ENCODE results near the gene MAP4.

Gene MAP4

DNA sequence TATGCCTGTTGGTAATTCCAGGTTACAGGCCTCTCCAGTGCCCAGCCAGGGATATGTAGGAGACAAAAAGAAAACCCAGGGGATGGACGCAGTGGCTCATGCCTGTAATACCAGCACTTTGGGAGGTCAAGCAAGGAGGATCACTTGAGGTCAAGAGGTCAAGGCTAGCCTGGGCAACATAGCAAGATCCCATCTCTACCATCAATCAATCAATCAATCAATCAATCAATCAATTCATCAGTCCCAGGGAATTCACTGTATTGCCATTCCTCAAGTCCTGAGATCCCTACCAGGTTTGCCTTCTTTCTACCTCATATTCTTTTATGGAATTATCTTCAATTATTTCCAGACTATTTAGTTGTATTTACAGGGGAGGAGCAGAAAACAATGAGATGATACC is 131.0 kb downstream of the MAP4 start:
- Histone ChIP-seq H3K36me3 (ENCODE audit: control insufficient read depth, insufficient read depth, low read length) (no peaks in the 10 kb centered on the region), H3K4me1 (ENCODE audit: control insufficient read depth, insufficient read depth, low read length) (no peaks in the 10 kb centered on the region), H3K4me3 (ENCODE audit: low read length) (no peak overlapping the region), H3K9ac (ENCODE audit: low read length) (no peak overlapping the region), H3K27me3 (ENCODE audit: control insufficient read depth, insufficient read depth, low read length) (no peaks in the 10 kb centered on the region), H3K9me3 (ENCODE audit: control insufficient read depth, low read length) (no peaks in the 10 kb centered on the region)

DNA sequence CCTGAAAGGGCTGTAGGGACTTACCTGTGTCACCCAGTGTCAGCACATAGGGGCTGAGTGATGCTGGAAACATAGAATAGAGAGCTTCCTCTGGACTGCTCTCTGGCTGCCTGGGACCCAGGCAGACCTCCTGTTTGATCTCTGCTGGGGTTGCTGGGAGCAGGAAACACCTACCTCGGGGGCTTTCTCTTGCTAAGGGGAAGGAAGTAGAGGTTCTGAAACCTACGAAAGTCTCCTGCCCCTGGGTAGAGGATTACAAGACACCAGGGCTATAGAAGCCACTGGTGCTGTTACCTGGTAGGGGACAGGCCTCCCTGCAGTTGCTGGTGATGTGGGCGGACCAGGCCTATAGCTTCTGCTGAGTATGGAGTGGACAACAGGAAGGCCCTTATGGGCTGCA is 131.6 kb downstream of the MAP4 start:
- H3K27me3 ChIP-seq (ENCODE audit: control insufficient read depth, insufficient read depth, low read length), result no peaks in the 10 kb centered on the region
- H3K4me3 ChIP-seq (ENCODE audit: low read length), result no peak overlapping the region
- H3K4me1 ChIP-seq (ENCODE audit: control insufficient read depth, insufficient read depth, low read length), result no peaks in the 10 kb centered on the region
- no peaks in the 10 kb centered on the region for H3K36me3 ChIP-seq (ENCODE audit: control insufficient read depth, insufficient read depth, low read length)
- H3K9ac ChIP-seq (ENCODE audit: low read length), result no peak overlapping the region
- no peaks in the 10 kb centered on the region for H3K9me3 ChIP-seq (ENCODE audit: control insufficient read depth, low read length)

GRCh38 chr3:47882338-47882737 is 133.9 kb downstream of the MAP4 start:
- H3K27me3 ChIP-seq (ENCODE audit: control insufficient read depth, insufficient read depth, low read length), result no peaks in the 10 kb centered on the region
- H3K36me3 ChIP-seq (ENCODE audit: control insufficient read depth, insufficient read depth, low read length), result no peaks in the 10 kb centered on the region
- H3K9me3 ChIP-seq (ENCODE audit: control insufficient read depth, low read length), result no peaks in the 10 kb centered on the region
- H3K4me1 ChIP-seq (ENCODE audit: control insufficient read depth, insufficient read depth, low read length), result no peaks in the 10 kb centered on the region
- no peak overlapping the region for H3K9ac ChIP-seq (ENCODE audit: low read length)
- H3K4me3 ChIP-seq (ENCODE audit: low read length), result no peak overlapping the region

GRCh38 chr3:47877719-47878118 is 138.5 kb downstream of the MAP4 start:
- H3K36me3 ChIP-seq (ENCODE audit: control insufficient read depth, insufficient read depth, low read length), result no peaks in the 10 kb centered on the region
- peaks cover 5% of the 10 kb centered on the region for H3K4me1 ChIP-seq (ENCODE audit: control insufficient read depth, insufficient read depth, low read length)

GRCh38 chr3:47877290-47877689 is 138.9 kb downstream of the MAP4 start:
- peaks cover 5% of the 10 kb centered on the region for H3K4me1 ChIP-seq (ENCODE audit: control insufficient read depth, insufficient read depth, low read length)
- no peaks in the 10 kb centered on the region for H3K36me3 ChIP-seq (ENCODE audit: control insufficient read depth, insufficient read depth, low read length)

More at GRCh38 chr3:47877719-47878118, 138.5 kb downstream of the MAP4 start:
- Histone ChIP-seq H3K4me3 (ENCODE audit: low read length) (no peak overlapping the region), H3K9ac (ENCODE audit: low read length) (no peak overlapping the region), H3K9me3 (ENCODE audit: control insufficient read depth, low read length) (no peaks in the 10 kb centered on the region), H3K27me3 (ENCODE audit: control insufficient read depth, insufficient read depth, low read length) (no peaks in the 10 kb centered on the region)

GRCh38 chr3:47874913-47875312 is 141.3 kb downstream of the MAP4 start:
- H3K4me1 ChIP-seq (ENCODE audit: control insufficient read depth, insufficient read depth, low read length), result peaks cover 21% of the 10 kb centered on the region
- H3K27me3 ChIP-seq (ENCODE audit: control insufficient read depth, insufficient read depth, low read length), result no peaks in the 10 kb centered on the region
- H3K9ac ChIP-seq (ENCODE audit: low read length), result no peak overlapping the region
- no peak overlapping the region for H3K4me3 ChIP-seq (ENCODE audit: low read length)
- peaks cover 13% of the 10 kb centered on the region for H3K36me3 ChIP-seq (ENCODE audit: control insufficient read depth, insufficient read depth, low read length)
- no peaks in the 10 kb centered on the region for H3K9me3 ChIP-seq (ENCODE audit: control insufficient read depth, low read length)

More at GRCh38 chr3:47877290-47877689, 138.9 kb downstream of the MAP4 start:
- no peaks in the 10 kb centered on the region for H3K27me3 ChIP-seq (ENCODE audit: control insufficient read depth, insufficient read depth, low read length)
- no peak overlapping the region for H3K9ac ChIP-seq (ENCODE audit: low read length)
- H3K4me3 ChIP-seq (ENCODE audit: low read length), result no peak overlapping the region
- no peaks in the 10 kb centered on the region for H3K9me3 ChIP-seq (ENCODE audit: control insufficient read depth, low read length)

DNA sequence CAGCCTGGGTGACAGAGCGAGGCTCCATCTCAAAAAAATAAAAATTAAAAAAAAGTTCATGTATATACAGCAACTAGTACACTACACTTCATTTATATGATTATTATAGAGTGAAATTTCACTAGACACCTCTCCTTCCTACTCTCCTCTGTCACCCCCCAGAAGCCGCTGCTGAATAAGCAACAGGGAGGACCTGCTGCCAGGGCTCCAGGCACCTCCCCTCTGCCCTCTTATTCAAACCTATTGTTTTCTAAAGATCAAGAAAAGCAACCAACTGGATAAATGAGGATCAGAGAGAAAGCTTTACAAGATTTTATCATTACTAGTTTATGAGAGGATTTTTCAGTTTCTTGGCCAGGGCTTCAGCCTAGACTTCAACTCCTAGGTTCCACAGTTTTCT is 141.8 kb downstream of the MAP4 start:
- no peaks in the 10 kb centered on the region for H3K27me3 ChIP-seq (ENCODE audit: control insufficient read depth, insufficient read depth, low read length)
- peaks cover 21% of the 10 kb centered on the region for H3K4me1 ChIP-seq (ENCODE audit: control insufficient read depth, insufficient read depth, low read length)
- H3K4me3 ChIP-seq (ENCODE audit: low read length), result no peak overlapping the region
- H3K9ac ChIP-seq (ENCODE audit: low read length), result no peak overlapping the region
- no peaks in the 10 kb centered on the region for H3K9me3 ChIP-seq (ENCODE audit: control insufficient read depth, low read length)
- peaks cover 18% of the 10 kb centered on the region for H3K36me3 ChIP-seq (ENCODE audit: control insufficient read depth, insufficient read depth, low read length)

DNA sequence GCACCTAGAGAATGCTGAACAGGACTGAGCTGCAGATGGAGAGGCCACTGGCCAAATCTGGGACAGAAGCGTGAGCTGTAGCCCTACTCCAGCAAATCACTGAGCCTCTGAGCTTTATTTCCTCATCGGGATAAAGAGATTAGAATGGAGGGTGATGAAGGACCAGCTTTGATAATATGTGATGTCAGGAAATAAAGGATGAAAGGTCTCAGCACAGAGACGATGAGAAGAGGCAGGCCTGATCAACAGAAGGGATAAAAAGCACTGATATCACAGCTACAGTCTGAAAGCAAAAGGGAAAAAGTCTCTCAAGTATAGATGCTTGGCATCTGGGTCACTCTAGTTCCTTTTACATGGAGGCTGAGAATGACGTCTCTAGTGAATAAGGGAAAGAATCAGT is 143.3 kb downstream of the MAP4 start:
- no peak overlapping the region for H3K9ac ChIP-seq (ENCODE audit: low read length)
- H3K4me1 ChIP-seq (ENCODE audit: control insufficient read depth, insufficient read depth, low read length), result peaks cover 21% of the 10 kb centered on the region
- H3K4me3 ChIP-seq (ENCODE audit: low read length), result no peak overlapping the region
- H3K27me3 ChIP-seq (ENCODE audit: control insufficient read depth, insufficient read depth, low read length), result no peaks in the 10 kb centered on the region
- no peaks in the 10 kb centered on the region for H3K9me3 ChIP-seq (ENCODE audit: control insufficient read depth, low read length)
- H3K36me3 ChIP-seq (ENCODE audit: control insufficient read depth, insufficient read depth, low read length), result peaks cover 26% of the 10 kb centered on the region

DNA sequence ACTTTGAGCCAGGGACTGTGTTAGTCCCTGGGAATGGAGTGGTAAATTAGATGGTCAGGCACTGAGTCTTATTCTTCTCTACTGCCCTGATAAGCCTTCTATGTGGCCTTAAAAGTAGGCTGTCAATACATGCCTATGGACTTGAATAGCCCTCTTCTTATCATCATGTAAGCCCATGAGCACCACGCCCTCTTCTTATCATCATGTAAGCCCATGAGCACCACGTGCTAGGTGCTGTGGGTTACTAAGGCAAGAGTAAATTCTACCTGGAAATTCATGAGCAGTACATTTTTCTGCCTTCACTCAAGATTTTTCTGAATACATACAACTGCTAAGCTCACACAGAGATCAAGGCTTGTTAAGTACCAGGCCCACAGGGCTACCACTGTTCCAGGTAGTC is 144.8 kb downstream of the MAP4 start:
- Histone ChIP-seq H3K27me3 (ENCODE audit: control insufficient read depth, insufficient read depth, low read length) (no peaks in the 10 kb centered on the region), H3K9ac (ENCODE audit: low read length) (no peak overlapping the region), H3K4me1 (ENCODE audit: control insufficient read depth, insufficient read depth, low read length) (peaks cover 21% of the 10 kb centered on the region), H3K9me3 (ENCODE audit: control insufficient read depth, low read length) (no peaks in the 10 kb centered on the region), H3K4me3 (ENCODE audit: low read length) (no peak overlapping the region), H3K36me3 (ENCODE audit: control insufficient read depth, insufficient read depth, low read length) (peaks cover 32% of the 10 kb centered on the region)

- Histone ChIP-seq H3K36me3 (ENCODE audit: control insufficient read depth, insufficient read depth, low read length) (peaks cover 32% of the 10 kb centered on the region), H3K27me3 (ENCODE audit: control insufficient read depth, insufficient read depth, low read length) (no peaks in the 10 kb centered on the region), H3K4me1 (ENCODE audit: control insufficient read depth, insufficient read depth, low read length) (peaks cover 21% of the 10 kb centered on the region), H3K9me3 (ENCODE audit: control insufficient read depth, low read length) (no peaks in the 10 kb centered on the region), H3K4me3 (ENCODE audit: low read length) (no peak overlapping the region), H3K9ac (ENCODE audit: low read length) (no peak overlapping the region)
These were observed 145.4 kb downstream of the MAP4 start for GRCh38 chr3:47870702-47871260.

- no peak overlapping the region for H3K9ac ChIP-seq (ENCODE audit: low read length)
- H3K36me3 ChIP-seq (ENCODE audit: control insufficient read depth, insufficient read depth, low read length), result peaks cover 32% of the 10 kb centered on the region
- H3K27me3 ChIP-seq (ENCODE audit: control insufficient read depth, insufficient read depth, low read length), result no peaks in the 10 kb centered on the region
- no peaks in the 10 kb centered on the region for H3K9me3 ChIP-seq (ENCODE audit: control insufficient read depth, low read length)
- peaks cover 16% of the 10 kb centered on the region for H3K4me1 ChIP-seq (ENCODE audit: control insufficient read depth, insufficient read depth, low read length)
- no peak overlapping the region for H3K4me3 ChIP-seq (ENCODE audit: low read length)
These were observed 146.1 kb downstream of the MAP4 start for GRCh38 chr3:47870156-47870555.

GRCh38 chr3:47868306-47868705 is 147.9 kb downstream of the MAP4 start:
- Histone ChIP-seq H3K27me3 (ENCODE audit: control insufficient read depth, insufficient read depth, low read length) (no peaks in the 10 kb centered on the region), H3K36me3 (ENCODE audit: control insufficient read depth, insufficient read depth, low read length) (peaks cover 32% of the 10 kb centered on the region), H3K9ac (ENCODE audit: low read length) (no peak overlapping the region), H3K4me1 (ENCODE audit: control insufficient read depth, insufficient read depth, low read length) (peaks cover 16% of the 10 kb centered on the region), H3K4me3 (ENCODE audit: low read length) (no peak overlapping the region), H3K9me3 (ENCODE audit: control insufficient read depth, low read length) (no peaks in the 10 kb centered on the region)

GRCh38 chr3:47867451-47868044 is 148.7 kb downstream of the MAP4 start:
- Histone ChIP-seq H3K9ac (ENCODE audit: low read length) (no peak overlapping the region), H3K4me1 (ENCODE audit: control insufficient read depth, insufficient read depth, low read length) (peaks cover 16% of the 10 kb centered on the region), H3K4me3 (ENCODE audit: low read length) (no peak overlapping the region), H3K27me3 (ENCODE audit: control insufficient read depth, insufficient read depth, low read length) (no peaks in the 10 kb centered on the region), H3K36me3 (ENCODE audit: control insufficient read depth, insufficient read depth, low read length) (peaks cover 32% of the 10 kb centered on the region), H3K9me3 (ENCODE audit: control insufficient read depth, low read length) (no peaks in the 10 kb centered on the region)

Measured in mucosa of stomach (tissue), 1 donor.